Body of pancreas (tissue), 4 donors: ENCODE data around the gene OR10H3. TPM values are rescaled to one million over a fixed set of nuclear protein-coding genes. Genes with fewer than 3 reads are reported as not detected.

Experiments used
- ATAC-seq: fragments of 150-250 bp; one replicate; pipeline ENCODE4 v1.9.1; 2016
- DNase-seq, 4 donors: peaks; one replicate each; pipeline ENCODE4 v3.0.0-alpha.2; 2019
- H3K27ac ChIP-seq, 4 donors: fragments of 200-600 bp; sonication (generic); 1 replicate in 3 of 4; 2 replicates in 1 of 4; pipeline versions ENCODE4 v1.5.1 to v1.6.1; 2016 to 2019; ENCODE audit warnings: mild to moderate bottlenecking in 1 of 4, mixed read lengths in 1 of 4, moderate library complexity in 1 of 4
- H3K27me3 ChIP-seq, 2 donors: fragments of 200-600 bp; sonication (generic); one replicate each; pipeline ENCODE4 v1.6.0; 2016; ENCODE audit warnings: mild to moderate bottlenecking in 1 of 2
- H3K36me3 ChIP-seq, 2 donors: fragments of 200-600 bp; sonication (generic); replicated peaks in 1 of 2; 2 replicates each; pipeline ENCODE4 v1.5.1; 2016; ENCODE audit warnings: low read depth in 2 of 2; ENCODE audit not compliant: insufficient read depth in 1 of 2
- H3K4me1 ChIP-seq: fragments of 200-600 bp; sonication (generic); one replicate; pipeline ENCODE4 v1.6.0; 2016
- H3K4me3 ChIP-seq, 2 donors: fragments of 200-600 bp; sonication (generic); 1 replicate in 1 of 2; 2 replicates in 1 of 2; pipeline ENCODE4 v1.5.1; 2016 to 2019
- H3K9me3 ChIP-seq, 3 donors: fragments of 200-600 bp; sonication (generic); 1 replicate in 2 of 3; 2 replicates in 1 of 3; pipeline ENCODE4 v1.5.1; 2016
- CTCF ChIP-seq, 7 experiments: fragments of 450-650 bp in 4 of 7; fragments of 200-600 bp in 3 of 7; sonication (generic) in 3 of 7; IDR thresholded peaks; one replicate each; pipeline ENCODE4 v1.5.1; 2016 to 2019; ENCODE audit warnings: antibody characterized with exemption in 7 of 7
- POLR2A ChIP-seq, 3 donors: fragments of 450-650 bp; IDR thresholded peaks; one replicate each; pipeline ENCODE4 v1.6.1; 2016; ENCODE audit warnings: antibody characterized with exemption in 3 of 3, mild to moderate bottlenecking in 2 of 3
- WGBS, 2 donors: methylation state at CpG; one replicate each; pipeline ENCODE4 v1.1.5; 2017; 5-methylcytosine and 5-hydroxymethylcytosine counted together
- intact Hi-C: fragments of 100-400 bp; cut with DNase I; formaldehyde crosslinking; loops from one replicate; pipeline ENCODE4 v1.15.1; 2023
- total RNA-seq, 2 donors: library from RNA; depleted of rRNA; stranded (reverse); fragments of >200 nt; gene quantifications; one replicate each; pipeline ENCODE4 v1.1.0, GENCODE V29; 2016

The OR10H3 gene
- not detected for total RNA-seq

GRCh38 chr19:15737722-15738121 is at the start of gene OR10H3:
OR10H3 (plus strand) TSS chr19:15737985; CDS start chr19:15741393, 3,408 bp downstream.
- Histone ChIP-seq H3K27me3 (peaks cover 0 to 3% of the 10 kb centered on the region in 2 donors), H3K4me1 (no peaks in the 10 kb centered on the region), H3K27ac (no peak within 1 kb of the TSS), H3K9me3 (no peaks in the 10 kb centered on the region), H3K36me3 (no peaks in the 10 kb centered on the region), H3K4me3 (no peak within 1 kb of the TSS)
- no peak for TF ChIP-seq CTCF (IDR thresholded peaks at IDR 0.05)
- TF ChIP-seq POLR2A (IDR thresholded peaks at IDR 0.05): no peak
- no peak for ATAC-seq
- intact Hi-C loops: no loop called here
- DNase-seq: no peak
- WGBS, 2 donors: 60 to 62% methylated on average over 4 of the region's 4 CpGs

- intact Hi-C loops: no loop called here
These were observed 41.1 kb upstream of the OR10H3 start for GRCh38 chr19:15696654-15697194.

GRCh38 chr19:15701757-15702533 is 35.8 kb upstream of the OR10H3 start:
- no peak overlapping the region for H3K4me3 ChIP-seq
- H3K36me3 ChIP-seq: no peaks in the 10 kb centered on the region
- intact Hi-C loops: no loop called here
- H3K27ac ChIP-seq: no peak overlapping the region
- no peak for TF ChIP-seq CTCF (IDR thresholded peaks at IDR 0.05)
- no peaks in the 10 kb centered on the region for H3K27me3 ChIP-seq
- H3K9me3 ChIP-seq: no peaks in the 10 kb centered on the region
- ATAC-seq: no peak
- H3K4me1 ChIP-seq: no peaks in the 10 kb centered on the region
- DNase-seq: no peak
- 38 to 50% methylated on average over 1 to 4 of the region's 4 CpGs for WGBS, 2 donors

More at GRCh38 chr19:15696654-15697194, 41.1 kb upstream of the OR10H3 start:
- H3K27ac ChIP-seq: no peak overlapping the region
- H3K27me3 ChIP-seq: no peaks in the 10 kb centered on the region
- DNase-seq: no peak
- no peak for TF ChIP-seq CTCF (IDR thresholded peaks at IDR 0.05)
- TF ChIP-seq POLR2A (IDR thresholded peaks at IDR 0.05): no peak
- no peak overlapping the region for H3K4me3 ChIP-seq
- WGBS, 2 donors: 54 to 67% methylated on average over 8 to 19 of the region's 19 CpGs
- no peaks in the 10 kb centered on the region for H3K36me3 ChIP-seq
- no peaks in the 10 kb centered on the region for H3K9me3 ChIP-seq
- no peaks in the 10 kb centered on the region for H3K4me1 ChIP-seq
- no peak for ATAC-seq

GRCh38 chr19:15702534-15702930 is 35.3 kb upstream of the OR10H3 start:
- H3K36me3 ChIP-seq: no peaks in the 10 kb centered on the region
- no peaks in the 10 kb centered on the region for H3K4me1 ChIP-seq
- ATAC-seq (peak; percentile 52), DNase-seq (peak; percentile 50 to 74 (median 70))
- H3K27ac ChIP-seq: no peak overlapping the region
- WGBS, 2 donors: 12% methylated on average over 7 of the region's 7 CpGs; no CpG with 5 or more reads in 1 of the 2 donors
- H3K4me3 ChIP-seq: no peak overlapping the region
- no peaks in the 10 kb centered on the region for H3K27me3 ChIP-seq
- intact Hi-C loops: no loop called here
- TF ChIP-seq CTCF (IDR thresholded peaks at IDR 0.05) (peak in 1 of 7 experiments; percentile 7), POLR2A (IDR thresholded peaks at IDR 0.05) (no peak)
- H3K9me3 ChIP-seq: no peaks in the 10 kb centered on the region
